Dedifferentiated amniotic fluid mesenchymal stem cell (primary cell): ENCODE results near the gene JADE1.

Experiments used
- DNase-seq: peaks from one replicate; pipeline ENCODE4 v3.0.0-alpha.2; 2016; ENCODE audit errors: extremely low spot score

The JADE1 gene

GRCh38 chr4:128871948-128872347 is 62.4 kb downstream of the JADE1 start:
- peak; percentile 21 for DNase-seq

DNA sequence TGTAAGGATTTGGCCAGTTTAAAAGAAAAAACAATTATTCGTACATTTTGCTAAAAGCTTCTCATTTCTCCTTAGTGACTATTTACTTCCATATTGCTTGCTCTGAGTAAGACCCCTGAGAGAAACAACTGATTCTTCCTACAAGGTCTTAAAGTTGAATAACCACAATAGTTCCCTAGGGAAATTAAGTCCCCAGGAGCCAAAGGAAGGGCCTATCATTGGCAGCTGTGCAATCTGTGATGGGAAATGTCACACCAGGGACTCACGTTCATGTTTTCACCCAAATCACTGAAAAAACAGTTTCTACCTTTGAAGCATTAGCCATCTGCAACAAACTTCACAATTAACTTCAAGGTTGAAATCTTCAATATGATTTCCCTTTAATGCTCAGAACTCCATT is 66.7 kb downstream of the JADE1 start:
- no peak for DNase-seq

DNA sequence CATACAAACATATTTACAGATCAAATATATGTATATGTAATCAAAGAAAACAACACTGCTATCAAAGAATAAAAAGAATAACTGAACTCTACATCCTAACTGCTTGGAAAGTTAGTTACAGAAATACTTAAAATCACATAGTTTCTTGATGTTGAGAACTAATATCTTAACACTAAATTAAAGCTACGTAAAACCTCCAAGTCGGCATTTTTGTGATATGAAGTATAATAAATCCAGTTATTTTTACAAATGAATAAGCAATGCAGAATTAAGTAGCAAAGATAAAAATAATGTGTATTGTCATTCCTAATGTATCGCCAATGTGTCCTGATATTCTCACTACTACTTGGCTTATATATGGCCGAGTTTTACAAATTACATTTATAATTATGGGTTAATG is 68.4 kb downstream of the JADE1 start:
- no peak for DNase-seq

GRCh38 chr4:128879283-128879682 is 69.8 kb downstream of the JADE1 start:
- no peak for DNase-seq

GRCh38 chr4:128879971-128880370 is 70.5 kb downstream of the JADE1 start:
- DNase-seq, result no peak

DNA sequence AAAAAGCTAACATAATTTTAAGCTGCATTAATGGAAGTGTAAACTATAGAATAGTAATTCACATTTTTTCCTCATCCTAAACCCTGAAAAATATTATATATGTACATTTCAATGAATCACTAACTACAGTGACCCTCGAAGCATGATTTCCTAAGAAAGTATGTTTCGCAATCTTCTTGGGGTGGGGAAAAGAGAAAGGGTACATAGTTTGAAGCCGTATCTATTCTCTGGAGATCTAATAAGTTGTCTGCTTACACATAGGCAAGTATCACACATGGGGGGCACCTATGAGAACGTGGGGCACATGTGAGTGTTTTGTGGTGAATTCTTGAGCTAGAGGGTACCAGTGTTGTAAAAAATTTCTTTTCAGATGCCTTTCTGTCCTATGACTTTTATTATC is 71.2 kb downstream of the JADE1 start:
- no peak for DNase-seq

DNA sequence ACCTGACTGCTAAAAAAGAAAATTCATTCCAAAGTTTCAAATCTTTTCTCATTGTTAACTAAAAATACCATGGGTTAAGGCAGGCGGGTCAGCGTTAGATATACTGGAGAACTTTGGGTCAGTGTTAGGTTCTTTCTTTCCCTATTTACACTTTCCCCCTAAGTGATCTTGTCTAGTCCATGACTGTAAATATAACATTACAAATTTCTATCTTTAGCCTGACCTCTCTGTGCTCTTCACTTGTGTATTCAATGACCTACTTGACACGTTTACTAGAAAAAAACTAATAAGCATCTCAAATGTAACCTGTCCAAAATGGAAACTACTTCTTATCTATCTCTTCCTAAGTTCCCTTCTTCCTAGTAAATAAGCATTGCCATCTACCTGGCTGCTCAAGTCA is 95.3 kb downstream of the JADE1 start:
- no peak for DNase-seq

GRCh38 chr4:128906581-128906980 is 97.1 kb downstream of the JADE1 start:
- no peak for DNase-seq

DNA sequence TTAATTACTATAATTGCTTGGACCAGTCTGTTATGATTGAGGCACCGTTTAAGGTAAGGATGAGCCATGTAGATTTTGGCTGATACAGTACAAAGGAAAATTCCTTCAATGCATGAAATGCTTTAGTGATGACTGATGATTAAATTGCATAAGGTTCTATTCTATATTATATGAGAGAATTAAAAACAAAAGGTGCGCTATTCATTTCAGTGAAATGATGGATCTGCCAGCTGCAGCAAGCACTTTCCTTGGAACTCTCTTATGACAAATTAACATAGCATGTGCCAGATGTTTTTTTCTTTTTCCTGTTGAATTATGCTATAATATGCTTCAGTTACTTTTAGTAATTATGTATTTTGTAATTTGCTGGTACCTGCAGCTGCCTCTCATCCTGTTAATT is 98.5 kb downstream of the JADE1 start:
- no peak for DNase-seq

GRCh38 chr4:128908735-128909134 is 99.2 kb downstream of the JADE1 start:
- no peak for DNase-seq

DNA sequence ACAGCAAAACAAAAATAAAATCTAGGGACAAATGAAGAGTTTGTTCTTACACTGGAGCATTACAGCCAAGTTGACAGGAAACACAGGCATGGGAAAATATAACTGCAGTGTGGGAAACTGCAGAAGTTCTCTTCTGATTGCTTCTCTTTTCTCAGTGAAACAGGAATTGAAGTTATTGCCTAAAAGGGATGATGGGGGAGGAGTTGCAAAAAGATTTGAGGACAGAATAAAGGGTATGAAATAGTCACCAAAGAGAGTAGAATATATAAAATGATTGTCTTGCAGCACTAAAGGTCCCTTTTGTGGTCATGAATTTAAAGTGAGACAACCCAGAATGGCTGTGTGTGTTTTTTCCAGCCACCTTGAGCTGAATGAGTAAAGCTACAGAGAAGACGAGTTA is 103.7 kb downstream of the JADE1 start:
- no peak for DNase-seq

- no peak for DNase-seq
Observed at GRCh38 chr4:128915544-128915943, 106.0 kb downstream of the JADE1 start.

DNA sequence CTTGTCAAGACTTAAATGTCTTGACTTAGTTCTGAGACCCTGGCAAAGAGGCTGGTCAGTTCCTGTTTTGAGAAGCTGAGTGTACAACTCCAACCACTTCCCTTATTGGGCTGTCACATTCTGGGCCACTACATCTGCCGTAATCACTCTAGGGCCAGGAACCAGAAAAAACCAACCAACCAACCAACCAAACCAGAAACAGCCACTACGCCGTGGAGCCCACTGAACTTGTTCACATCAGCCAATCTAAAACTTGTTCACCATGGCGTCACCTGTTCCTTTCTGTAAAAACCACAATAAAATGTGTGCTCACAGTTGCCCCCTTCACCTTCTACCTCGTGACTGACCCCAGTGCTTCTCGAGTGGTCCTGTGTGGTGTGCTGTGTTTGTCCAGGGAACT is 107.3 kb downstream of the JADE1 start:
- no peak for DNase-seq

DNA sequence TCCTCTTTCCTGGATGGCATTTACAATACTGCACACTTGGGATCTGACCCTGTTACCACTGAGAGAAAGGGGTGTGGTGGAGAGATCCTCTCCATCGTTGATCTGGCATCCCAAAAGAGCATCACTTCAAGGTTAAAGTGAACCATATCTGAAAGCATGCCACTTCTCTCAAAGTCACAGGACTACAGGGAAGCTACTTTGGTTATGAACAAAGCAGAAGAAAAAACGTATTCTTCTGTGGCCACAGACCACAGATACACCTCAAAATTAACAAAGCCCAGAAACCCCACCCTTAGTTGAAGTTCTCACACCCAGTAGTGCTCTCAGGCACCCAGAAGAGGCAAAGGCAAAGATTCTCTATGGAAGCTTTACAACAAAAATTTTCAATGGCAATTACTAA is 108.3 kb downstream of the JADE1 start:
- no peak for DNase-seq

GRCh38 chr4:128921954-128922353 is 112.5 kb downstream of the JADE1 start:
- DNase-seq, result no peak
